GM20000 (cell line): ENCODE data around the gene ENKD1.

ENCODE experiments used
- DNase-seq: peaks from one replicate; pipeline ENCODE4 v3.0.0; 2012; ENCODE audit warnings: low spot score
- CTCF ChIP-seq: IDR thresholded peaks from 2 replicates; pipeline ENCODE4 v1.5.1; 2012; ENCODE audit warnings: mild to moderate bottlenecking, control low read depth; ENCODE audit errors: extremely low read depth, missing control alignments

Gene ENKD1

GRCh38 chr16:67672739-67673662, 6.5 kb upstream of the ENKD1 start:
- TF ChIP-seq CTCF = peak; percentile 71

GRCh38 chr16:67672306-67672705, 5.8 kb upstream of the ENKD1 start:
- no peak for DNase-seq
- no peak for TF ChIP-seq CTCF

More at GRCh38 chr16:67672739-67673662, 6.5 kb upstream of the ENKD1 start:
- DNase-seq = peak; percentile 83

- no peak for DNase-seq
- no peak for TF ChIP-seq CTCF
Observed at GRCh38 chr16:67669499-67670101, 3.0 kb upstream of the ENKD1 start.

- TF ChIP-seq CTCF = peak; percentile 9
- DNase-seq = no peak
Observed at GRCh38 chr16:67668495-67669157, 2.1 kb upstream of the ENKD1 start.

- peak; percentile 82 for TF ChIP-seq CTCF
- DNase-seq = peak; percentile 92
Observed at GRCh38 chr16:67667817-67668494, 1.4 kb upstream of the ENKD1 start.

GRCh38 chr16:67667453-67667816, 885 bp upstream of the ENKD1 start:
- no peak for TF ChIP-seq CTCF
- DNase-seq = no peak
